Common myeloid progenitor, CD34-positive (primary cell): ENCODE data around the gene HLA-DRB1.
"Not testable (repeated sequence)": the region's sequence is repeated elsewhere in the genome, so short reads cannot be mapped to it uniquely, and the experiment has no call there.

Source experiments
- CTCF ChIA-PET: fragments of 350-600 bp; sonication (Branson Sonifier 250); formaldehyde crosslinking; loops from one replicate; lab custom pipeline; 2021; ENCODE audit warnings: antibody characterized with exemption; lab: Charles Lee
- POLR2A ChIA-PET: fragments of 350-600 bp; sonication (Branson Sonifier 250); formaldehyde crosslinking; loops from one replicate; lab custom pipeline; 2021; ENCODE audit warnings: antibody characterized with exemption; lab: Charles Lee
- DNase-seq, 3 donors: peaks; one replicate each; pipeline versions ENCODE4 v3.0.0 to v3.0.0-alpha.2; 2013
- H3K27ac ChIP-seq, 2 experiments: 1 replicate in 1 of 2; 2 replicates in 1 of 2; pipeline ENCODE4 v1.7.0; 2013; ENCODE audit warnings: inconsistent platforms in 2 of 2, low read length in 2 of 2, mild to moderate bottlenecking in 2 of 2, low read depth in 1 of 2, moderate library complexity in 1 of 2; ENCODE audit not compliant: severe bottlenecking in 2 of 2, insufficient read depth in 1 of 2, poor library complexity in 1 of 2
- H3K27me3 ChIP-seq, 5 experiments: replicated peaks in 2 of 5; 1 replicate in 3 of 5; 2 replicates in 2 of 5; pipeline versions ENCODE4 v1.6.1 to v1.7.0; 2013; ENCODE audit warnings: low read length in 4 of 5, mild to moderate bottlenecking in 2 of 5, moderate library complexity in 2 of 5, inconsistent platforms in 1 of 5; ENCODE audit not compliant: insufficient read depth in 5 of 5, control insufficient read depth in 4 of 5
- H3K36me3 ChIP-seq, 4 experiments: 1 replicate in 2 of 4; 2 replicates in 2 of 4; pipeline versions ENCODE4 v1.6.1 to v1.7.0; 2013; ENCODE audit warnings: low read length in 3 of 4, control low read depth in 1 of 4, mild to moderate bottlenecking in 1 of 4; ENCODE audit not compliant: control insufficient read depth in 4 of 4, insufficient read depth in 4 of 4
- H3K4me1 ChIP-seq, 4 experiments: 1 replicate in 3 of 4; 2 replicates in 1 of 4; pipeline versions ENCODE4 v1.6.1 to v1.7.1; 2013; ENCODE audit warnings: low read length in 3 of 4, mild to moderate bottlenecking in 3 of 4, control low read depth in 1 of 4, inconsistent platforms in 1 of 4, moderate library complexity in 1 of 4; ENCODE audit not compliant: control insufficient read depth in 4 of 4, insufficient read depth in 4 of 4; ENCODE audit errors: control extremely low read depth in 1 of 4
- H3K4me3 ChIP-seq, 7 experiments: 1 replicate in 4 of 7; 2 replicates in 3 of 7; pipeline versions ENCODE4 v1.5.1 to v1.7.0; 2013; ENCODE audit warnings: mild to moderate bottlenecking in 7 of 7, low read length in 6 of 7, moderate library complexity in 6 of 7, inconsistent platforms in 2 of 7, low read depth in 2 of 7, control low read depth in 1 of 7; ENCODE audit not compliant: insufficient read depth in 4 of 7, control insufficient read depth in 1 of 7; ENCODE audit errors: extremely low read depth in 1 of 7
- H3K9me3 ChIP-seq, 5 experiments: 1 replicate in 4 of 5; 2 replicates in 1 of 5; pipeline versions ENCODE4 v1.6.1 to v1.7.1; 2013; ENCODE audit warnings: low read length in 4 of 5, mild to moderate bottlenecking in 2 of 5, inconsistent platforms in 1 of 5, low read depth in 1 of 5, moderate library complexity in 1 of 5; ENCODE audit not compliant: control insufficient read depth in 4 of 5, insufficient read depth in 2 of 5; ENCODE audit errors: control extremely low read depth in 1 of 5
- WGBS: methylation state at CpG from one replicate; pipeline ENCODE4 v1.1.5; 2013; ENCODE audit not compliant: insufficient coverage; 5-methylcytosine and 5-hydroxymethylcytosine counted together

HLA-DRB1 gene

GRCh38 chr6:32578962-32579361 lies 10.7 kb downstream of the HLA-DRB1 start:
- no peaks in the 10 kb centered on the region for H3K27me3 ChIP-seq
- H3K27ac ChIP-seq = no peak overlapping the region
- 0% methylated on average over 2 of the region's 3 CpGs for WGBS
- no peak for DNase-seq
- CTCF ChIA-PET = no interaction called here
- POLR2A ChIA-PET = no interaction called here
- no peaks in the 10 kb centered on the region for H3K9me3 ChIP-seq
- peaks cover 0 to 21% (median 3%) of the 10 kb centered on the region in 4 experiments for H3K4me1 ChIP-seq
- no peak overlapping the region for H3K4me3 ChIP-seq
- H3K36me3 ChIP-seq = peaks cover 0 to 29% (median 3%) of the 10 kb centered on the region in 4 experiments

GRCh38 chr6:32577493-32577892 lies 12.2 kb downstream of the HLA-DRB1 start:
- H3K36me3 ChIP-seq = peaks cover 0 to 27% (median 3%) of the 10 kb centered on the region in 4 experiments
- H3K4me1 ChIP-seq = peaks cover 0 to 19% (median 3%) of the 10 kb centered on the region in 4 experiments
- 25% methylated on average over 2 of the region's 5 CpGs for WGBS
- H3K9me3 ChIP-seq, H3K4me3 ChIP-seq, DNase-seq, CTCF ChIA-PET, H3K27me3 ChIP-seq, POLR2A ChIA-PET, H3K27ac ChIP-seq: not testable (repeated sequence)

- no peaks in the 10 kb centered on the region for H3K9me3 ChIP-seq
- peaks cover 0 to 19% (median 3%) of the 10 kb centered on the region in 4 experiments for H3K4me1 ChIP-seq
- CTCF ChIA-PET = no interaction called here
- DNase-seq = no peak
- no peaks in the 10 kb centered on the region for H3K27me3 ChIP-seq
- H3K4me3 ChIP-seq = no peak overlapping the region
- no CpG with 5 or more reads among the region's 1 CpG for WGBS
- POLR2A ChIA-PET = interaction anchor here (0.7 kb wide), 1 partner anchor 384 kb away, joined by 3 read pairs; the partner anchor contains the start of gene GPSM3
- no peak overlapping the region for H3K27ac ChIP-seq
- peaks cover 0 to 21% (median 3%) of the 10 kb centered on the region in 4 experiments for H3K36me3 ChIP-seq
These were observed 13.4 kb downstream of the HLA-DRB1 start for GRCh38 chr6:32576250-32576649.

- POLR2A ChIA-PET = no interaction called here
- H3K27ac ChIP-seq = no peak overlapping the region
- H3K4me3 ChIP-seq = no peak overlapping the region
- H3K27me3 ChIP-seq = no peaks in the 10 kb centered on the region
- CTCF ChIA-PET = no interaction called here
- H3K9me3 ChIP-seq = no peaks in the 10 kb centered on the region
- DNase-seq = no peak
- 100% methylated on average over 1 of the region's 4 CpGs for WGBS
- H3K36me3 ChIP-seq = no peaks in the 10 kb centered on the region
- no peaks in the 10 kb centered on the region for H3K4me1 ChIP-seq
These were observed 19.2 kb downstream of the HLA-DRB1 start for GRCh38 chr6:32570363-32570905.

GRCh38 chr6:32568561-32568960 lies 21.1 kb downstream of the HLA-DRB1 start:
- Histone ChIP-seq H3K9me3 (no peaks in the 10 kb centered on the region), H3K36me3 (no peaks in the 10 kb centered on the region), H3K27me3 (no peaks in the 10 kb centered on the region), H3K27ac (no peak overlapping the region), H3K4me1 (no peaks in the 10 kb centered on the region), H3K4me3 (no peak overlapping the region)
- ChIA-PET CTCF (no interaction called here), POLR2A (no interaction called here)
- no peak for DNase-seq
- no CpG with 5 or more reads among the region's 6 CpGs for WGBS

- ChIA-PET CTCF (no interaction called here), POLR2A (no interaction called here)
- no CpG with 5 or more reads among the region's 8 CpGs for WGBS
- Histone ChIP-seq H3K4me3 (no peak overlapping the region), H3K27ac (no peak overlapping the region), H3K27me3 (no peaks in the 10 kb centered on the region), H3K9me3 (no peaks in the 10 kb centered on the region), H3K4me1 (no peaks in the 10 kb centered on the region), H3K36me3 (no peaks in the 10 kb centered on the region)
- no peak for DNase-seq
These were observed 22.7 kb downstream of the HLA-DRB1 start for GRCh38 chr6:32566957-32567356.

- POLR2A ChIA-PET = no interaction called here
- Histone ChIP-seq H3K27me3 (no peaks in the 10 kb centered on the region), H3K9me3 (no peaks in the 10 kb centered on the region), H3K36me3 (no peaks in the 10 kb centered on the region), H3K4me3 (no peak overlapping the region), H3K27ac (no peak overlapping the region), H3K4me1 (no peaks in the 10 kb centered on the region)
- no CpG with 5 or more reads among the region's 1 CpG for WGBS
- CTCF ChIA-PET = no interaction called here
- DNase-seq = no peak
These were observed 24.1 kb downstream of the HLA-DRB1 start for GRCh38 chr6:32565511-32565910.
